ENCODE results near the gene BCAT1.
"Not testable (repeated sequence)": the region's sequence is repeated elsewhere in the genome, so short reads cannot be mapped to it uniquely, and the experiment has no call there.

BCAT1 gene

DNA sequence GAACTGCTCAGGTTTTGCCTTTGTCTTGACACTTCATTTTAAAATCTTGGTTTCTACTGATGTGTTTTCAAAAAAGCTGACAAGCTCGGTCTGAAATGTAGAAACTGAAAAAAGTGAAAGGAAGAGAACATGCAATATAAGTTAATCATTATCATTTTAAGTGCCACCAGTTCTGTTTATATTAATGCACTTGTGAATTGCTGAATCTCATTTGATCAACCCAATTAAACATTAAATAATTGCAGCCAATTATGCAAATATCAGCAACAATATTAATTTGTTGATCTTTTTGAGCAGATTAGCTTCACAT lies 133.8 kb downstream of the BCAT1 start:
- no peak overlapping the region for H3K27ac ChIP-seq
- H3K4me3 ChIP-seq (ENCODE audit: low read depth in 1 of 2, low read length in 1 of 2) = no peak overlapping the region
- no peaks in the 10 kb centered on the region for H3K4me1 ChIP-seq (ENCODE audit: control insufficient read depth in 1 of 2, insufficient read depth in 1 of 2, low read depth in 1 of 2, low read length in 1 of 2)
- no peaks in the 10 kb centered on the region for H3K27me3 ChIP-seq
- no peaks in the 10 kb centered on the region for H3K9me3 ChIP-seq
- no peaks in the 10 kb centered on the region for H3K36me3 ChIP-seq
- TF ChIP-seq, protein P1, sequence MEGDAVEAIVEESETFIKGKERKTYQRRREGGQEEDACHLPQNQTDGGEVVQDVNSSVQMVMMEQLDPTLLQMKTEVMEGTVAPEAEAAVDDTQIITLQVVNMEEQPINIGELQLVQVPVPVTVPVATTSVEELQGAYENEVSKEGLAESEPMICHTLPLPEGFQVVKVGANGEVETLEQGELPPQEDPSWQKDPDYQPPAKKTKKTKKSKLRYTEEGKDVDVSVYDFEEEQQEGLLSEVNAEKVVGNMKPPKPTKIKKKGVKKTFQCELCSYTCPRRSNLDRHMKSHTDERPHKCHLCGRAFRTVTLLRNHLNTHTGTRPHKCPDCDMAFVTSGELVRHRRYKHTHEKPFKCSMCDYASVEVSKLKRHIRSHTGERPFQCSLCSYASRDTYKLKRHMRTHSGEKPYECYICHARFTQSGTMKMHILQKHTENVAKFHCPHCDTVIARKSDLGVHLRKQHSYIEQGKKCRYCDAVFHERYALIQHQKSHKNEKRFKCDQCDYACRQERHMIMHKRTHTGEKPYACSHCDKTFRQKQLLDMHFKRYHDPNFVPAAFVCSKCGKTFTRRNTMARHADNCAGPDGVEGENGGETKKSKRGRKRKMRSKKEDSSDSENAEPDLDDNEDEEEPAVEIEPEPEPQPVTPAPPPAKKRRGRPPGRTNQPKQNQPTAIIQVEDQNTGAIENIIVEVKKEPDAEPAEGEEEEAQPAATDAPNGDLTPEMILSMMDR (IDR thresholded peaks at IDR 0.05) = no peak

DNA sequence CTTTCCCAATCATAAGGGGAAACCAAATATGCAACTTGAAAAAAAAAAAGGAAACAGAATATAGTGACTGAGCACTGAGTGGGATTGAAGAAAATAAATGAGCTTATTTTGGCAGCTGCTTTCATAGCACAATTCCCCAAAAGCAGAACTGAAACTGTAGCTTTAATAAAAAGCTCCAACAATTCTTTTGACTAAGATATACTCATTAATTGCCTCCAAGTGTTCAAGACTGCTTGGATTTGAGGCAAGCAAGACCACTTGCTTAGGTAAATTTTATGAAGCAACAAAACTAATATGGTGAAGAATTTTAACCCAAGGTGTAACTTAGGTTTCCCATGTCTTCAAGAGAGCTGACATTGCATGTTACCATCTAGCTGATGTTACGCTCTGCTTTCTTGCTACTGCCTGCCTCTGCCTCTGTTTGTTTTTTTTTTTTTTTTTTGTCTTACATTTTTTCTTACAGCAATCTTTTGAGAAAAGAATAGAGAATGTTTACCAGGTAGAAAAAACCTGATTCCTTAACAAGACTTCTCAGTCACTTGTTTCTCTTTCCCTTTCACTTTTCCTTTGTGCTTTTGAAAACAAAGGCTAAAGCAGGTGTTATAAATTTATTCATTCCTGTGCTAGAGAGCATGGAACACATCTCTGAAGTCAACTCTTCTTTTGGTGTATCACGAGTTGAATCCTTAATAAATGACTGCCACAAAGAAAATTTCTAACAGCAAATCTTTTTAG lies 134.4 kb downstream of the BCAT1 start:
- Histone ChIP-seq H3K4me3 (ENCODE audit: low read depth in 1 of 2, low read length in 1 of 2) (no peak overlapping the region), H3K4me1 (ENCODE audit: control insufficient read depth in 1 of 2, insufficient read depth in 1 of 2, low read depth in 1 of 2, low read length in 1 of 2) (no peaks in the 10 kb centered on the region), H3K9me3 (no peaks in the 10 kb centered on the region), H3K27me3 (no peaks in the 10 kb centered on the region), H3K27ac (no peak overlapping the region), H3K36me3 (no peaks in the 10 kb centered on the region)
- TF ChIP-seq, protein P1 (IDR thresholded peaks at IDR 0.05) = no peak

DNA sequence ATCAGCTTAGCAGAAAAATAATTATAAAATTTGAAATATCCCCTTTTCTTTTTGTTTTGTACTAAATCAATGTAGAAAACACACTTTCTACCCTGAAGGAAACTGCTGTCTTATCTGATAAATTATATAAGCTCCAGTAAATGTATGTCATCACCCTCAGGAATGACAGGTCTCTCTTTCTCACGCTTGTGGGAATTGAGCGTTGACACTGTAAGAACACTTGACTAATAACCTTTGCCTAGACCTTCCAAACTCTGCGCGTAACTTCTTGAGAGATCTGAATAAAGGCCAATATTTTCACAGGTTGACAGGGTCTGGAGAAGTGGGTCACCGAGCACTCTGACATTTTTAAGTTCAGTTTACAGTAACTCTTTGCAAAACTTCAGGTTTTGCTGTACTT lies 138.5 kb downstream of the BCAT1 start:
- no peaks in the 10 kb centered on the region for H3K27me3 ChIP-seq
- no peaks in the 10 kb centered on the region for H3K36me3 ChIP-seq
- no peaks in the 10 kb centered on the region for H3K9me3 ChIP-seq
- TF ChIP-seq, protein P1 (IDR thresholded peaks at IDR 0.05) = no peak
- H3K27ac ChIP-seq = no peak overlapping the region
- no peak overlapping the region for H3K4me3 ChIP-seq (ENCODE audit: low read depth in 1 of 2, low read length in 1 of 2)
- H3K4me1 ChIP-seq (ENCODE audit: control insufficient read depth in 1 of 2, insufficient read depth in 1 of 2, low read depth in 1 of 2, low read length in 1 of 2) = no peaks in the 10 kb centered on the region

DNA sequence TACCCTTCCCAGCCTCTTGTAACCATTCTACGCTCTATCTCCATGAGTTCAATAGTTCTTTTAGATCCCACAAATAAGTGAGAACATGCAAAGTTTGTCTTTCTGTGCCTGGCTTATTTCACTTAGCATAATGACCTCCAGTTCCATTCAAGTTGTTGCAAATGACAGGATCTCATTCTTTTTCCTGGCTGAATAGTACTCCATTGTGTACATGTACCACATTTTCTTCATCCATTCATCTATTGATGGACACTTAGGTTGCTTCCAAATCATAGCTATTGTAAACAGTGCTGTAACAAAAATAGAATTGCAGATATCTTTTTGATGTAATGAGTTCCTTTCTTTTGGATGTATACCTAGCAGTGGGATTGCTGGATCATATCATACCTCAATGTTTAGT lies 139.6 kb downstream of the BCAT1 start:
- H3K27me3 ChIP-seq; H3K27ac ChIP-seq; H3K4me1 ChIP-seq (ENCODE audit: control insufficient read depth in 1 of 2, insufficient read depth in 1 of 2, low read depth in 1 of 2, low read length in 1 of 2); H3K36me3 ChIP-seq; H3K4me3 ChIP-seq (ENCODE audit: low read depth in 1 of 2, low read length in 1 of 2); H3K9me3 ChIP-seq: not testable (repeated sequence)

DNA sequence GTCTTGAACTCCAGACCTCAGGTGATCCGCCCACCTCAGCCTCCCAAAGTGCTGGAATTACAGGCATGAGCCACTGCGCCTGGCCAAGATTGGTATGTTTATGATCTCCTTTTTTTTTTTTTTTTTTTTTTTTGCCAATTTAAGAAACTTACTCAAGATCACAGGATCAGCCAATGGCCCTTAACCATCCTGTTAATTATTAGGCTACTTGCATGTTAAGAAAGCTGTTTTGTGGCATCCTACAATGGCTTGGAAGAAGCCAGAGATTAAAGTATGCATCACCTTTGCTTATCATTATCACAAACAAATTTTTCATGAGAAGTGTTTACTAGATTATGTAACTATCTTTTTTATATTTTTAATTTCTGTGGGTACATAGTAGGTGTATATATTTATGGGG lies 140.2 kb downstream of the BCAT1 start:
- Histone ChIP-seq H3K36me3 (no peaks in the 10 kb centered on the region), H3K27me3 (no peaks in the 10 kb centered on the region), H3K4me3 (ENCODE audit: low read depth in 1 of 2, low read length in 1 of 2) (no peak overlapping the region), H3K9me3 (no peaks in the 10 kb centered on the region), H3K4me1 (ENCODE audit: control insufficient read depth in 1 of 2, insufficient read depth in 1 of 2, low read depth in 1 of 2, low read length in 1 of 2) (peaks cover 0 to 5% of the 10 kb centered on the region in 2 experiments), H3K27ac (no peak overlapping the region)
- TF ChIP-seq, protein P1 (IDR thresholded peaks at IDR 0.05) = no peak

DNA sequence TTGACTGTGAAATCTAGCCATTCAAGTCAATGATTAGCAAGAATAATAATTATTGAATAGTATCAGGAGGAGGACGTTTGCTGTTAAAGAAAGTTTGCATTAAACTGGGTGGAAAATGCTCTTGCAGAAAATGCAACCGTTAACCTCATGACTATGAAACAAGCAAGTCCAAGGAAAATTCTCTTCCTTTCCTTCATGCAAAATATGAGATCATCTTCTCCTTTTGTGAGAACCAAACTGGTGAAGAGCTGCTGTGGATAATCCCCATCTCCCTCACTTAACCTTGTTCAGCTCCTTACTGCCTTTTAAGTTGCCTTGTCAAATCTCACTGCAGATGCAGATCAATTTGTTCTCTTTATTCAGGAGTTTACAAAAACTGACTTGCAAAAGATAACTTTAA lies 142.5 kb downstream of the BCAT1 start:
- Histone ChIP-seq H3K27me3 (no peaks in the 10 kb centered on the region), H3K4me1 (ENCODE audit: control insufficient read depth in 1 of 2, insufficient read depth in 1 of 2, low read depth in 1 of 2, low read length in 1 of 2) (peaks cover 0 to 9% of the 10 kb centered on the region in 2 experiments), H3K4me3 (ENCODE audit: low read depth in 1 of 2, low read length in 1 of 2) (no peak overlapping the region), H3K9me3 (no peaks in the 10 kb centered on the region), H3K36me3 (no peaks in the 10 kb centered on the region), H3K27ac (no peak overlapping the region)
- TF ChIP-seq, protein P1 (IDR thresholded peaks at IDR 0.05) = no peak

Data from neutrophil (primary cell).